Measurements from ENCODE around the gene TMEM156. TPM values are rescaled to one million over a fixed set of nuclear protein-coding genes. Genes with fewer than 3 reads are reported as not detected.
"Not testable (repeated sequence)": the region's sequence is repeated elsewhere in the genome, so short reads cannot be mapped to it uniquely, and the experiment has no call there.

Gene TMEM156
- polyA plus RNA-seq, 1 donor (not counting 4 experiments of a cell fraction or from before 2014, with no cell fraction given): 0.68 TPM

GRCh38 chr4:39014028-39014427 lies 18.2 kb downstream of the TMEM156 start:
- Histone ChIP-seq H2AFZ (ENCODE audit: control insufficient read depth, low read length) (no peak overlapping the region), H3K79me2 (ENCODE audit: control insufficient read depth, insufficient read depth, low read length) (no peaks in the 10 kb centered on the region), H3K9ac (ENCODE audit: control insufficient read depth, extremely low read depth, insufficient read depth, low read length) (no peak overlapping the region), H3K27me3 (ENCODE audit: control insufficient read depth, extremely low read depth, insufficient read depth, low read length) (no peaks in the 10 kb centered on the region), H3K36me3 (ENCODE audit: control insufficient read depth in 2 of 2, extremely low read depth in 1 of 2, insufficient read depth in 2 of 2, low read length in 2 of 2) (no peaks in the 10 kb centered on the region), H3K4me1 (ENCODE audit: control insufficient read depth, extremely low read depth, insufficient read depth, low read length) (no peaks in the 10 kb centered on the region), H3K9me3 (ENCODE audit: control insufficient read depth, low read depth, low read length) (no peaks in the 10 kb centered on the region), H3K27ac (ENCODE audit: control insufficient read depth, insufficient read depth, low read length) (no peak overlapping the region), H3K9me1 (ENCODE audit: control insufficient read depth, extremely low read depth, insufficient read depth, low read length) (no peaks in the 10 kb centered on the region), H4K20me1 (ENCODE audit: control insufficient read depth, extremely low read depth, insufficient read depth, low read length) (no peaks in the 10 kb centered on the region), H3K4me3 (ENCODE audit: control insufficient read depth in 2 of 3, extremely low read depth in 1 of 3, insufficient read depth in 2 of 3, low read depth in 1 of 3, low read length in 3 of 3) (no peak overlapping the region), H3K4me2 (ENCODE audit: control insufficient read depth, extremely low read depth, insufficient read depth, low read depth, low read length) (no peak overlapping the region)
- TF ChIP-seq CTCF (optimal IDR thresholded peaks at IDR 0.05 in 1 of 3, IDR thresholded peaks at IDR 0.05 in 1 of 3, conservative IDR thresholded peaks at IDR 0.05 in 1 of 3; ENCODE audit: extremely low read depth in 1 of 3, insufficient read depth in 2 of 3, low read length in 3 of 3): no peak
- TF ChIP-seq EZH2 (IDR thresholded peaks at IDR 0.05; ENCODE audit: low read length): no peak
- no peak for FAIRE-seq
- no peak for DNase-seq (ENCODE audit: low read depth, low spot score)
- dilution Hi-C loops (cut with MboI; ENCODE audit: extremely low pct_ligation_motif_present, low sequenced_read_pairs): no loop called here

GRCh38 chr4:39004758-39005157 lies 27.5 kb downstream of the TMEM156 start:
- H3K27ac ChIP-seq (ENCODE audit: control insufficient read depth, insufficient read depth, low read length): no peak overlapping the region
- DNase-seq (ENCODE audit: low read depth, low spot score) (no peak), FAIRE-seq (no peak)
- no peaks in the 10 kb centered on the region for H3K27me3 ChIP-seq (ENCODE audit: control insufficient read depth, extremely low read depth, insufficient read depth, low read length)
- no peak overlapping the region for H2AFZ ChIP-seq (ENCODE audit: control insufficient read depth, low read length)
- H3K79me2 ChIP-seq (ENCODE audit: control insufficient read depth, insufficient read depth, low read length): no peaks in the 10 kb centered on the region
- H3K4me1 ChIP-seq (ENCODE audit: control insufficient read depth, extremely low read depth, insufficient read depth, low read length): no peaks in the 10 kb centered on the region
- TF ChIP-seq CTCF (optimal IDR thresholded peaks at IDR 0.05 in 1 of 3, IDR thresholded peaks at IDR 0.05 in 1 of 3, conservative IDR thresholded peaks at IDR 0.05 in 1 of 3; ENCODE audit: extremely low read depth in 1 of 3, insufficient read depth in 2 of 3, low read length in 3 of 3) (no peak), EZH2 (IDR thresholded peaks at IDR 0.05; ENCODE audit: low read length) (no peak)
- H4K20me1 ChIP-seq (ENCODE audit: control insufficient read depth, extremely low read depth, insufficient read depth, low read length): no peaks in the 10 kb centered on the region
- no peaks in the 10 kb centered on the region for H3K9me3 ChIP-seq (ENCODE audit: control insufficient read depth, low read depth, low read length)
- no peaks in the 10 kb centered on the region for H3K36me3 ChIP-seq (ENCODE audit: control insufficient read depth in 2 of 2, extremely low read depth in 1 of 2, insufficient read depth in 2 of 2, low read length in 2 of 2)
- H3K9ac ChIP-seq (ENCODE audit: control insufficient read depth, extremely low read depth, insufficient read depth, low read length): no peak overlapping the region
- dilution Hi-C loops (cut with MboI; ENCODE audit: extremely low pct_ligation_motif_present, low sequenced_read_pairs): no loop called here
- no peak overlapping the region for H3K4me2 ChIP-seq (ENCODE audit: control insufficient read depth, extremely low read depth, insufficient read depth, low read depth, low read length)
- no peaks in the 10 kb centered on the region for H3K9me1 ChIP-seq (ENCODE audit: control insufficient read depth, extremely low read depth, insufficient read depth, low read length)
- H3K4me3 ChIP-seq (ENCODE audit: control insufficient read depth in 2 of 3, extremely low read depth in 1 of 3, insufficient read depth in 2 of 3, low read depth in 1 of 3, low read length in 3 of 3): no peak overlapping the region

- H3K9me1 ChIP-seq (ENCODE audit: control insufficient read depth, extremely low read depth, insufficient read depth, low read length); H3K4me2 ChIP-seq (ENCODE audit: control insufficient read depth, extremely low read depth, insufficient read depth, low read depth, low read length); H4K20me1 ChIP-seq (ENCODE audit: control insufficient read depth, extremely low read depth, insufficient read depth, low read length); H3K4me1 ChIP-seq (ENCODE audit: control insufficient read depth, extremely low read depth, insufficient read depth, low read length); H3K9ac ChIP-seq (ENCODE audit: control insufficient read depth, extremely low read depth, insufficient read depth, low read length); H3K27ac ChIP-seq (ENCODE audit: control insufficient read depth, insufficient read depth, low read length); H3K36me3 ChIP-seq (ENCODE audit: control insufficient read depth in 2 of 2, extremely low read depth in 1 of 2, insufficient read depth in 2 of 2, low read length in 2 of 2); dilution Hi-C loops (cut with MboI; ENCODE audit: extremely low pct_ligation_motif_present, low sequenced_read_pairs); H3K9me3 ChIP-seq (ENCODE audit: control insufficient read depth, low read depth, low read length); DNase-seq (ENCODE audit: low read depth, low spot score); H2AFZ ChIP-seq (ENCODE audit: control insufficient read depth, low read length); H3K27me3 ChIP-seq (ENCODE audit: control insufficient read depth, extremely low read depth, insufficient read depth, low read length); H3K4me3 ChIP-seq (ENCODE audit: control insufficient read depth in 2 of 3, extremely low read depth in 1 of 3, insufficient read depth in 2 of 3, low read depth in 1 of 3, low read length in 3 of 3); FAIRE-seq; H3K79me2 ChIP-seq (ENCODE audit: control insufficient read depth, insufficient read depth, low read length): not testable (repeated sequence)
Measured at GRCh38 chr4:39002058-39002457, 30.2 kb downstream of the TMEM156 start.

All from keratinocyte (primary cell).